H1 (cell line): ENCODE measurements around the gene CASR.

Source experiments
- EZH2 ChIP-seq: fragments of 200-600 bp; sonication (generic); IDR thresholded peaks from 2 replicates; pipeline ENCODE4 v1.7.1; 2012; ENCODE audit warnings: low read depth, mild to moderate bottlenecking, moderate library complexity, low read length, inconsistent platforms; ENCODE audit not compliant: severe bottlenecking
- NRF1 ChIP-seq: IDR thresholded peaks from 2 replicates; pipeline ENCODE4 v1.6.1; 2011; ENCODE audit warnings: mild to moderate bottlenecking, low read depth, low read length, improper control_type of control experiment
- PHF8 ChIP-seq: fragments of 200-600 bp; sonication (generic); conservative IDR thresholded peaks from 2 replicates; pipeline ENCODE4 v1.7.1; 2012; ENCODE audit warnings: low read depth, mild to moderate bottlenecking, inconsistent platforms, low read length, moderate library complexity
- POLR2A ChIP-seq, 2 experiments: IDR thresholded peaks; 1 replicate in 1 of 2; 2 replicates in 1 of 2; pipeline ENCODE4 v1.6.1; 2011; ENCODE audit warnings: low read depth in 2 of 2, low read length in 2 of 2, mild to moderate bottlenecking in 2 of 2; ENCODE audit errors: control extremely low read depth in 1 of 2
- TF ChIP-seq, protein P1 (sequence below), 3 experiments: IDR thresholded peaks; 1 replicate in 2 of 3; 2 replicates in 1 of 3; pipeline versions ENCODE4 v1.5.1 to v1.6.1; 2011; ENCODE audit warnings: low read length in 3 of 3, mild to moderate bottlenecking in 3 of 3, inconsistent platforms in 2 of 3, low read depth in 1 of 3, moderate library complexity in 1 of 3; ENCODE audit not compliant: insufficient read depth in 1 of 3; ENCODE audit errors: control extremely low read depth in 1 of 3

DNA sequence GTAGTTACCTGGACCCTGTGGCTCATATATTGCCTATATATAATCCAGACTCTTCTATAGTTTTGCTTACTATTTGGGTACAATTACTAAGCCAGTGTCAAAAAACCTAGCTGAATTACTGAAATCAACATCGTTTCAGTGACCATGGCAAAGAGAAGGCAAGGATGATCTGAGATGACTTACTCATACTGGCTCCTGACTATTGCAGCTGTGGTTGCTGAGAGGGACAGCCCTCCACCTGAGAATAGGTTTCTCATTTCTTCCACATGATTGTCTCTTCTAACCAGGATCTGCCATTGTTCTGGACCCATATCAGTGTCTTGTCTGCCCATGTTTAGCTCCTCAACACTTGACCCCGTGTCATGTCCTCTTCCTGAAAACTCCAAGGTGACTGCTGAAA lies 30.2 kb downstream of the CASR start:
- TF ChIP-seq EZH2 (no peak), POLR2A (IDR thresholded peaks at IDR 0.05; ENCODE audit: control extremely low read depth in 1 of 2, low read depth in 2 of 2, low read length in 2 of 2) (no peak), NRF1 (no peak), PHF8 (no peak)
- TF ChIP-seq, protein P1, sequence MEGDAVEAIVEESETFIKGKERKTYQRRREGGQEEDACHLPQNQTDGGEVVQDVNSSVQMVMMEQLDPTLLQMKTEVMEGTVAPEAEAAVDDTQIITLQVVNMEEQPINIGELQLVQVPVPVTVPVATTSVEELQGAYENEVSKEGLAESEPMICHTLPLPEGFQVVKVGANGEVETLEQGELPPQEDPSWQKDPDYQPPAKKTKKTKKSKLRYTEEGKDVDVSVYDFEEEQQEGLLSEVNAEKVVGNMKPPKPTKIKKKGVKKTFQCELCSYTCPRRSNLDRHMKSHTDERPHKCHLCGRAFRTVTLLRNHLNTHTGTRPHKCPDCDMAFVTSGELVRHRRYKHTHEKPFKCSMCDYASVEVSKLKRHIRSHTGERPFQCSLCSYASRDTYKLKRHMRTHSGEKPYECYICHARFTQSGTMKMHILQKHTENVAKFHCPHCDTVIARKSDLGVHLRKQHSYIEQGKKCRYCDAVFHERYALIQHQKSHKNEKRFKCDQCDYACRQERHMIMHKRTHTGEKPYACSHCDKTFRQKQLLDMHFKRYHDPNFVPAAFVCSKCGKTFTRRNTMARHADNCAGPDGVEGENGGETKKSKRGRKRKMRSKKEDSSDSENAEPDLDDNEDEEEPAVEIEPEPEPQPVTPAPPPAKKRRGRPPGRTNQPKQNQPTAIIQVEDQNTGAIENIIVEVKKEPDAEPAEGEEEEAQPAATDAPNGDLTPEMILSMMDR (IDR thresholded peaks at IDR 0.05; ENCODE audit: control extremely low read depth in 1 of 3, insufficient read depth in 1 of 3, low read depth in 1 of 3, low read length in 3 of 3), result no peak
